K562 (cell line): ENCODE data around the gene CCDC27. TPM values are rescaled to one million over a fixed set of nuclear protein-coding genes. Genes with fewer than 3 reads are reported as not detected.

Experiments used
- BCL6 ChIP-seq: fragments of 250-450 bp; sonication (Bioruptor Pico); IDR thresholded peaks from 2 replicates; pipeline ENCODE4 v1.4.0; 2020
- CHCHD3 ChIP-seq: fragments of 250-450 bp; sonication (Bioruptor Pico); IDR thresholded peaks from 2 replicates; pipeline ENCODE4 v2.1.2; 2022; ENCODE audit warnings: mild to moderate bottlenecking
- CREM ChIP-seq: IDR thresholded peaks from 2 replicates; pipeline ENCODE4 v1.6.1; 2014; ENCODE audit warnings: antibody characterized with exemption, low read depth
- EP300 ChIP-seq: IDR thresholded peaks from 2 replicates; pipeline ENCODE4 v1.6.1; 2012; ENCODE audit warnings: low read length, improper control_type of control experiment
- GTF2F1 ChIP-seq: IDR thresholded peaks from 2 replicates; pipeline ENCODE4 v1.6.1; 2011; ENCODE audit warnings: low read depth, low read length, improper control_type of control experiment
- HDAC6 ChIP-seq: IDR thresholded peaks from 2 replicates; pipeline ENCODE4 v1.6.1; 2012; ENCODE audit warnings: low read depth, mild to moderate bottlenecking, control low read depth, inconsistent platforms, low read length, moderate library complexity
- HINFP ChIP-seq: fragments of 450-650 bp; conservative IDR thresholded peaks from 2 replicates; pipeline ENCODE4 v1.6.1; 2016; ENCODE audit warnings: missing genetic modification characterization, low read depth, mild to moderate bottlenecking, control low read depth, missing compliant biosample characterization
- IRF1 ChIP-seq: sonication (generic); formaldehyde crosslinking; IDR thresholded peaks from 2 replicates; pipeline ENCODE4 v1.8.0; 2022; ENCODE audit warnings: missing genetic modification reagents, mild to moderate bottlenecking, borderline replicate concordance
- RAD21 ChIP-seq, 2 experiments: fragments of 250-450 bp in 1 of 2; fragments of 450-650 bp in 1 of 2; sonication (Bioruptor Pico) in 1 of 2; formaldehyde crosslinking in 1 of 2; IDR thresholded peaks in 1 of 2; conservative IDR thresholded peaks in 1 of 2; 2 replicates each; pipeline versions ENCODE4 v1.4.0 to v1.8.0; 2020 to 2022; ENCODE audit warnings: mild to moderate bottlenecking in 2 of 2, moderate library complexity in 1 of 2
- SREBF1 ChIP-seq: fragments of 150-350 bp; IDR thresholded peaks from 2 replicates; pipeline ENCODE4 v1.6.1; 2014; ENCODE audit warnings: antibody characterized with exemption, low read depth, low read length, borderline replicate concordance
- SRF ChIP-seq, 2 experiments: fragments of 250-450, 450-650 bp in 1 of 2; sonication (Bioruptor Pico) in 1 of 2; sonication (generic) in 1 of 2; formaldehyde crosslinking; IDR thresholded peaks; 2 replicates each; pipeline versions ENCODE4 v1.5.0 to v1.5.1; 2020 to 2022; ENCODE audit warnings: mild to moderate bottlenecking in 1 of 2, missing genetic modification reagents in 1 of 2
- TCF3 ChIP-seq: sonication (generic); formaldehyde crosslinking; IDR thresholded peaks from 2 replicates; pipeline ENCODE4 v1.4.0; 2020; ENCODE audit warnings: mild to moderate bottlenecking, missing genetic modification reagents
- ZBTB12 ChIP-seq: fragments of 250-450 bp; sonication (Bioruptor Pico); IDR thresholded peaks from 2 replicates; pipeline ENCODE4 v1.4.0; 2020
- ZBTB43 ChIP-seq: sonication (generic); formaldehyde crosslinking; IDR thresholded peaks from 2 replicates; pipeline ENCODE4 v1.8.0; 2023; ENCODE audit warnings: mild to moderate bottlenecking, missing genetic modification reagents
- ZC3H11A ChIP-seq: IDR thresholded peaks from 2 replicates; pipeline ENCODE4 v1.6.1; 2012; ENCODE audit warnings: low read depth, low read length, improper control_type of control experiment
- ZFPM2 ChIP-seq: fragments of 250-450 bp; sonication (Bioruptor Pico); IDR thresholded peaks from 2 replicates; pipeline ENCODE4 v1.5.1; 2022; ENCODE audit warnings: mild to moderate bottlenecking
- ZNF449 ChIP-seq: fragments of 250-450 bp; sonication (Bioruptor Pico); IDR thresholded peaks from 2 replicates; pipeline ENCODE4 v1.8.0; 2022; ENCODE audit warnings: moderate library complexity, mild to moderate bottlenecking, inconsistent platforms
- ZNF764 ChIP-seq: fragments of 250-450 bp; sonication (Bioruptor Pico); IDR thresholded peaks from 2 replicates; pipeline ENCODE4 v1.4.0; 2020; ENCODE audit warnings: low read depth, mild to moderate bottlenecking, moderate library complexity
- ZNF830 ChIP-seq: fragments of 250-450 bp; sonication (Bioruptor Pico); IDR thresholded peaks from 2 replicates; pipeline ENCODE4 v1.5.0; 2021; ENCODE audit warnings: mild to moderate bottlenecking
- polyA plus RNA-seq, 8 experiments: library from polyadenylated mRNA; depleted of rRNA in 4 of 8; stranded (reverse) in 5 of 8; unstranded in 3 of 8; fragments of >200 nt; fragmentation: Nextera tagmentation in 2 of 8; fragmentation: Illumina TruSeq in 1 of 8; extraction: Ambion mirVana in 2 of 8; extraction: Trizol in 1 of 8; gene quantifications; 2 replicates each; pipeline versions ENCODE4 v1.2.1 to v1.2.3, GENCODE V29; 2011 to 2014; ENCODE audit warnings: inconsistent platforms in 1 of 8, missing spikeins in 1 of 8
- total RNA-seq, 7 experiments: library from RNA; depleted of rRNA in 6 of 7; stranded (reverse); fragments of >200 nt in 6 of 7; fragmentation: Illumina TruSeq in 2 of 7; extraction: Trizol in 2 of 7; gene quantifications; 2 replicates each; pipeline versions ENCODE4 v1.2.1 to v1.2.3, GENCODE V29; 2011 to 2021; ENCODE audit warnings: low replicate concordance in 1 of 7
- TF ChIP-seq, protein P1 (sequence below): fragments of 250-450 bp; sonication (Bioruptor Pico); IDR thresholded peaks from 2 replicates; pipeline ENCODE4 v1.5.0; 2021

CCDC27 gene
- total and polyA plus RNA-seq, 9 of the 15 experiments (the other 6 are each of a cell fraction or from before 2014, with no cell fraction given): 0.01 to 0.04 TPM; not detected in 7

GRCh38 chr1:3772027-3772714, 19.9 kb downstream of the CCDC27 start (continued):
- TF ChIP-seq CHCHD3 (CRISPR knock-in tag) (0 out of 2 replicates have a peak, but pooled peaks have one; percentile 54), ZC3H11A (no peak), ZBTB43 (CRISPR knock-in tag) (no peak), GTF2F1 (no peak), IRF1 (no peak), TCF3 (no peak), HDAC6 (no peak), EP300 (no peak), RAD21 (CRISPR knock-in tag; conservative IDR thresholded peaks at IDR 0.05 in 1 of 2, IDR thresholded peaks at IDR 0.05 in 1 of 2) (no peak), ZNF764 (no peak), CREM (no peak; the same call in 1 of the 2 replicates), HINFP (no peak), ZFPM2 (CRISPR knock-in tag) (0 out of 2 replicates have a peak, but pooled peaks have one; percentile 40), ZBTB12 (CRISPR knock-in tag) (no peak), ZNF830 (CRISPR knock-in tag) (no peak), BCL6 (CRISPR knock-in tag) (no peak), SREBF1 (no peak), SRF (CRISPR knock-in tag; IDR thresholded peaks at IDR 0.05) (no peak), ZNF449 (CRISPR knock-in tag) (no peak)
- TF ChIP-seq, protein P1, sequence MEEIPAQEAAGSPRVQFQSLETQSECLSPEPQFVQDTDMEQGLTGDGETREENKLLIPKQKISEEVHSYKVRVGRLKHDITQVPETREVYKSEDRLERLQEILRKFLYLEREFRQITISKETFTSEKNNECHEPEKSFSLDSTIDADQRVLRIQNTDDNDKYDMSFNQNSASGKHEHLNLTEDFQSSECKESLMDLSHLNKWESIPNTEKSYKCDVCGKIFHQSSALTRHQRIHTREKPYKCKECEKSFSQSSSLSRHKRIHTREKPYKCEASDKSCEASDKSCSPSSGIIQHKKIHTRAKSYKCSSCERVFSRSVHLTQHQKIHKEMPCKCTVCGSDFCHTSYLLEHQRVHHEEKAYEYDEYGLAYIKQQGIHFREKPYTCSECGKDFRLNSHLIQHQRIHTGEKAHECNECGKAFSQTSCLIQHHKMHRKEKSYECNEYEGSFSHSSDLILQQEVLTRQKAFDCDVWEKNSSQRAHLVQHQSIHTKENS (CRISPR knock-in tag): no peak
